HG03139 (cell line): ENCODE measurements around the gene CFAP126.
"Not testable (repeated sequence)": the region's sequence is repeated elsewhere in the genome, so short reads cannot be mapped to it uniquely, and the experiment has no call there.

Source experiments
- ATAC-seq: cut with Tn5 transposase; IDR thresholded peaks from one replicate; pipeline ENCODE4 v1.9.1; 2021; ENCODE audit not compliant: unreplicated experiment

Gene CFAP126, protein sequence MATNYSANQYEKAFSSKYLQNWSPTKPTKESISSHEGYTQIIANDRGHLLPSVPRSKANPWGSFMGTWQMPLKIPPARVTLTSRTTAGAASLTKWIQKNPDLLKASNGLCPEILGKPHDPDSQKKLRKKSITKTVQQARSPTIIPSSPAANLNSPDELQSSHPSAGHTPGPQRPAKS

DNA sequence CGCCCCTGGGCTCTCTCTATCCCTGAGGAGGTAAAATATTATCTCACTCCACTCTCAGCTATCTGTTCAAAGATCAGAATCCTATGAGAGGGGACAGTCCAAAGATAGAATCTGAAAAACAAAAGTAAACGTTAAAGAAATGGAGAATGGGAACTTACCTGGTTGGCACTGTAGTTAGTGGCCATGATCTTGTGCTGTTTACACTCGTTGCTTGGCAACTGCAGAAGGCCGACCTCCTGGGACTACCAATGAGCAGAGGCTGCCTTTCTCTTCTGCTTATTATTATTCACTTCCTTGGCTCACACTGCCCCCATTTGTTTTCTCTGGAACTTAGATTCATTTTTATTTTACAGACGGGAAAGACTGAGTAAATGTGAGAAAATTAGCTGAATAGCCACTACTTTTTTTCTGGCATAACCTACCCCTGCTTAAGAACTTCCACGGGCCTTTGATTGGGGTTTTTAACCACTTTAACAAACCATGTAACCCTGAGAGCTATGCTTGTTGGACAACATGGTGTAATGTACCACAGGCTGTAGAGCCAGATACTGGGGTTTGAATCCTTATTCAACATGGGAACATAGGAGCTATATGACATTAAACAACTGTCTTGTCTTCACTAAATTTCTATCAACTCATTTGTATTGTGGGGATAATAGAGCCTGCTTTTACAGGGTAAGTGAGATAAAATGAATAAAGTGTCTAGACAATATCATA lies at the start of gene CFAP126:
TSS of gene CFAP126 (minus strand) at position 193 of the 717 bp plus-strand sequence. CDS start at position 185, 8 bp downstream.
- peak; percentile 80 for ATAC-seq

DNA sequence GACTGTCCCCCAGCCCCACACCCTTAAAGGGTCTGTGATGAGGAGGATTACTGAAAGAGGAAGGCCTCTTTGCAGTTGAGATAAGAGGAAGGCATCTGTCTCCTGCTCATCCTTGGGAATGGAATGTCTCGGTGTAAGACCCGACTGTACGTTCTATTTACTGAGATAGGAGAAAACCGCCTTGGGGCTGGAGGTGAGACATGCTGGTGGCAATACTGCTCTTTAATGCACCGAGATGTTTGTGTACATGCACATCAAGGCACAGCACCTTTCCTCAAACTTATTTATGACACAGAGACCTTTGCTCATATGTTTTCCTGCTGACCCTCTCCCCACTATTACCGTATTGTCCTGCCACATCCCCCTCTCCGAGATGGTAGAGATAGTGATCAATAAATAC lies 45.4 kb upstream of the CFAP126 start:
- not testable (repeated sequence) for ATAC-seq

DNA sequence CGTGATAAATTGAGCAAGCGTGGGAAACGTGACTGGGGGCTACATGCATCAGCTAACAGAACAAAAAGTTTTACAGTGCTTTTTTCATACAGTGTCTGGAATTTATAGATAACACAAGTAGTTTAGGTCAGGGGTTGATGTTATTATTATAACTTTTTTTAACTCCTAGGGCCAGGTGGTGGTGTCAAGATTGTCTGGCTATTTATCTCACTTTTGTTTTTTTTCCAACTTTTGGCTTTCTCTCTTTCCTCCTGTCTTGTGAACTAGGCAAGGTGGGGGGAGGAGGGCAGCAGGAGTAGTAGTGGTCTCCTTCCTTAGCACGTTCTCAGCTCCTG lies 42.9 kb upstream of the CFAP126 start:
- ATAC-seq, result not testable (repeated sequence)

DNA sequence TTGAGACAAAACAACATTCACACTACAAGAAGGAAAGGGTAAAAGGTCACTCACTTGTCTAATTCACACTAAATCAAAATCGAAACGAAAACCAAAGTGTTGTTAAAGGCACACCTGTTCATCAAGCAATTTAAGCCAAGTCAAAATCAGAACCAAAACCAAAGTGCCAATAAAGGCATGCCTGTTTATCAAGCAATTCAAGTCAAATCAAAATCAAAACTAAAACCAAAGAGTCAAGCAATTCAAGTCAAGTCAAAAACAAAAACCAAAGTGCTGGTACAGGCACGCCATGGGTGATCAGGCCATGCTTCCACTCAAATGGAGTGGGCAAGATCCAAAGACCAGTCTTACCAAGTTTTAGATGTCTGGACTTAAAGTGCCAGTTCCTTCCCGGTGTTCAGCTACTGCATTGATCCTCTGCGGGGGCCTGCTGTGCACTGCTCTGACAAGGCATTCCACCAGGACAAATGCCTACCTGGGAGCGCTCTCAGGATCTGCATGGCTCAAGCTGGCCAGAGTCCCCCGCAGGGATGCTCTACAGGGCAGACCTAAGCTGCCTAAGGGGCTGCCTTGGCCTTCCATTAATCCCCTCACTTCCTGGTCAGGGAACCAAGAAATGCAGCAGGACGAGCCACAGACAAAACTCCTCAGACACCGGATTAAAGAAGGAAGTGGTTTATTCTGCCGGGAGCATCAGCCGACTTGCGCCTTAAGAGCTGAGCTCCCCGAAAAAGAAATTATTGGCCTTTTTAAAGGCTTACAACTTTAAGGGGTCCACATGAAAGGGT lies 42.4 kb upstream of the CFAP126 start:
- not testable (repeated sequence) for ATAC-seq

DNA sequence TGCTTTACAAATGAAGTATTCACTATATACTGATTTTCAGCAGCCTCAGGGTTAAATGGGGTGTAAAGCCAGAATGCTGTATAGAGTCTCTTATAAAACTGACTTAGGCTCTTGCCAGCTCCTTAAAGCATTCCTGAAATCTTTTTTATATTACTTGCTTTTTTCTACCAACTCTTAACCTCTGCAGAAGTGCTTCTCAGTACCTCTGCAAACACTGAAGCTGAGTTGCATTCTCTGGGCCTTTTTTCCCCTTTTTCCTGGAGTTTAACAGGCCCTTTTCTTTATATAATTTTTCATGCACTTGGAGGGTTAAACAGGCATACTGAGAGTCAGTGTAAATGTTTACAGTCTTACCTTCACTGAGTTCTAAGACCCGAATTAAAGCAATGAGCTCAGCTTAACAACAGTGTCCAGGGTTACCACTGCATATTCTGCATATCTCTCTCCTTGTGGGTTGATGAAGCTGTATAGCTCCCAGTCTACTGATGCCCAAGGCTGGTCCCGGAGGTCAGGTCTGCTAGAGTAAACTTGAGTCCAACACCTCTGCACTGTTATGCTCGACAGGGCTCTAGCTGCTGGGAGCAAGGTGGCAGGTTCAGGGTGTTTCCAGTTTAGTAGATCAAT lies 40.9 kb upstream of the CFAP126 start:
- ATAC-seq, result no peak

DNA sequence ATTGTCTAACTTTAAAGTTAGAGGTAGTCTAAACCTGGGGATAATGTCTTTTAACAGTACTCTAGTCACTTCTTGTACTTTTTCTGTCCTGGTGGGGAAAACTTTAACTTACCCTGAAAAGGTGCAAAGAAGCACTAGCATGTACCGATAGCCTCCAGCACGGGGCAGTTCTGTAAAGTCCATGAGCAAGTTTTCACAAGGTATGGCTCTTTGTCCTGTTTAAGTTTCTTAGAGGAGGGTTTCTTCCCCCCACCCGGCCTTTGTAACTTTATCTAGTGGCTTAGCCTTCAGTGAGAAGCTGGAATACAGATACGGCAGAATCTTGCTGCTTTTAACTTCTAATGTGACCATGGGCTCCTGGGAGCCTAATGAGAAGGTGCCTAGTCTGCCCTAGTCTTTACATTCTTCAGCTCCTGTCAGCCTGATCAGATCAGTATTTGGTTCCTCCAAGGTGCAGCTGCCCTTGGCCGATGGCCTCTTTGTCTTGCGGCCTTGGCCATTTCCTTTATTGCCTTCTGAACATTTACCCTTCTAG lies 39.8 kb upstream of the CFAP126 start:
- ATAC-seq, result no peak

DNA sequence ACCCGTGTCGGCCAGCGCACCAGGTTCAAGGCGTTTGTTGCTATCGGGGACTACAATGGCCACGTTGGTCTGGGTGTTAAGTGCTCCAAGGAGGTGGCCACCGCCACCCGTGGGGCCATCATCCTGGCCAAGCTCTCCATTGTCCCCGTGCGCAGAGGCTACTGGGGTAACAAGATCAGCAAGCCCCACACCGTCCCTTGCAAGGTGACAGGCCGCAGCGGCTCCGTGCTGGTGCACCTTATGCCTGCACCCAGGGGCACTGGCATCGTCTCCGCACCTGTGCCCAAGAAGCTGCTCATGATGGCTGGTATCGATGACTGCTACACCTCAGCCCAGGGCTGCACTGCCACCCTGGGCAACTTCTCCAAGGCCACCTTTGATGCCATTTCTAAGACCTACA lies 38.9 kb upstream of the CFAP126 start:
- ATAC-seq, result not testable (repeated sequence)

DNA sequence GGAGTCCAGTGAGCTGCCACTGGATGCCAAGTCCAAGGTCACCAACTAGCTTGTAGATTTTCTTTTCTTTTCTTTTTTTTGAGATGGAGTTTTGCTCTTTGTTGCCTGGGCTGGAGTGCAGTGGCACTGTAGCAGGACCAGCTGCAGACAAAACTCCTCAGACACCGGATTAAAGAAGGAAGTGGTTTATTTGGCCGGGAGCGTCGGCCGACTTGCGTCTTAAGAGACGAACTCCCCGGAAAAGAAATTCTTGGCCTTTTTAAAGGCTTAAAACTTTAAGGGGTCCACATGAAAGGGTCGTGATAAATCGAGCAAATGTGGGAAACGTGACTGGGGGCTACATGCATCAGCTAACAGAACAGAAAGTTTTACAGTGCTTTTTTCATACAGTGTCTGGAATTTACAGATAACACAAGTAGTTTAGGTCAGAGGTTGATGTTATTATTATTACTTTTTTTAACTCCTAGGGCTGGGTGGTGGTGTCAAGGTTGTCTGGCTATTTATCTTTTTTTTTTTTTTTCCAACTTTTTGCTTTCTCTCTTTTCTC lies 36.4 kb upstream of the CFAP126 start:
- no peak for ATAC-seq

DNA sequence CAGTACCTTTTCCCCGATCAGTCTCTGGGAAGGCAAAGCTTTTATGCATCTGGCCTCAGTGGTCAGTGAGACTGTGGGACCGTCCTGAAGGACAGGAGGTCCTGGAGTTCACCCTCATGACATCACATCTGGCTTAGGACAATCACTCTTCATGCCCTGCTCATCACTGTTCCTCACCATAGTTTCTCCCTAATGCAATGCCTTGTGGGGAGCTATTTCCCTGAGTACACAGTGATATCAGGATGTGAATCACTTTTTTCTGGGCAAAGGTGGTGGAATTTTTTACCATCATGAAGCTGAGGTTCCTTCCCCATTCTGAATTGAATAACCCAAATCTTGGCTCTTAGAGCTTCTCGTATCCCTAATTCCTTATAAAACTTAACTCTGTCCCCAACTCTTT lies 34.8 kb upstream of the CFAP126 start:
- ATAC-seq, result no peak

DNA sequence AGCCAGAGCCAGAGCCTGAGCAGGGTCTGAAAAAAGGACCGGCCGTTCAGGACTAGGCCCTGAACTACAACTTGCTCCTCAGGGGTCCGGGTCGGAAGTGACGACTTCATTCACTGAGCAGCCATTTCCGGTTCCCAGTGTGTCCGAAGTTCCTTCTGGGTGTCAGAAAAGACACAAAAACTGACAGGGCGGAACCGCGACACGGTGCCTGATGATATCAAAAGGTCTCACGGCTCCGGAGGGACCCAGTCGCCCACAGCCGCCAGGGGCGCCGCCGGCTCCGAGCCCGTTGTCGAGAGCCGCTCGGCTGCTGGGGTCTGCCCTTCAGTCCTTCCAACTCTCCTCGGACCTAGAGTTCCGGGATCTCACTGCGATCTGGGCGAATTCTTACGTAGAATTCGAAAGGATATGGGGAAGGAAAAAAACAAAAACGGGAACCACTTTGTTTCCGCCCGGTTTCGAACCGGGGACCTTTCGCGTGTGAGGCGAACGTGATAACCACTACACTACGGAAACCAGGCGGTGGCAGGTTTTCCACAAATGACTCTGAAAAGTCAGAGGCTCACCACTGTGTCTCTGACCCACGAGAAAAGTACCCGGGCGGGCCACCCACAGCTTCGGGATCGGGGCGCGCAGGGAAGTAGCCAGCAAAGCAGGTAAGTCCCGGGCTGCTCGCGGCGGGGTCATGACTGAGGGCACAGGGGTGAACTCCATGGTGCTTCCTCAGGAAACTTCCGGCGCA lies 31.8 kb upstream of the CFAP126 start:
- ATAC-seq, result peak; percentile 61

DNA sequence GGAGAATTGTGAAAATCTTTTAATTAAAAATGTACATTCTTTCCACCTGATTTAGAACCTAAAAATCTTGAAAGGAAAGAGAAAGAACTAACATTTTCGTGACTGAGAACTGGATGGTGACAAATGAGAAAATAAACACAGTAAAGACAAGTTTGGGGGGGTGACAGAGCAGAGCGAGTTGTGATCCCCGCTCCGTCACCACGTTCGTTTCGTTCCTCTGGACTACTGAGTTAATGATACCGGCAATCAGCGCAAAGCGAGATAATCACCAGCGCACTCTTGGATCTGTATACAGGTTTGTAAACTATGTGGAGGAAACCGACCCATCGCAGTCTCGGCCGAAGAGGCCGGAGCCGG lies 31.2 kb upstream of the CFAP126 start:
- no peak for ATAC-seq

DNA sequence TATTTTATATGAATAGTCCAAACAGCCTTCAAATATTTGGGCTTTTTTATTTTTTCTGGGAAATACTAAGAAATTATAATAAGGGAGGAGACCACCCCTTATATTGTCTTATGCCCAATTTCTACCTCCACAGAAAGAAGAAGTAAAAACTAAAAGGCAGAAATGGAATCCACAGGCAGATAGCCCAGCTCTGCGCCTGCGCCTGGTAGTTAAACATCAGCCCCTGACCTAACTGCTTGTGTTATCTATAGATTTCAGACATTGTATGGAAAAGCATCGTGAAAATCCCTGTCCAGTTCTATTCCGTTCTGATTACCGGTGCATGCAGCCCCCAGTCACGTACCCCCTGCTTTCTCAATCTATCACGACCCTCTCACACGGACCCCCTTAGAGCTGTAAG lies 29.4 kb upstream of the CFAP126 start:
- not testable (repeated sequence) for ATAC-seq

DNA sequence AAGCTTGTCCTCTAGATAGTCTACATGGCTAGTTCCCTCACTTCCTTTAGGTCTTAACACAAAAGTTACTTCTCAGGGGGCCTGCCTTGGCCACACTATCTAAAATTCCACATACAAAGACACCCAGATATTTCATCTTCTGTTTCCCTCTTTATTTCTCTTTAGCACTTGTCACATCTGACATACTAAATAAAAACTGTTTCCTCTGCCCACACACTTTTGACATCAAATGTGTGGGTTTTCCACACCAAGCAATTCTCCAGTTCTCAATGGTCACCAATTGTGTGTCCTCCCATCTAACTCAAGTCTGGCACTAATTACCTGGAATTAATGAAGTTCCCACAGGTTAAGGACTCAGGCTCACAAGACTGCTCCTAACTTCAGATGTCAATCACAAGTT lies 25.5 kb upstream of the CFAP126 start:
- ATAC-seq, result no peak

DNA sequence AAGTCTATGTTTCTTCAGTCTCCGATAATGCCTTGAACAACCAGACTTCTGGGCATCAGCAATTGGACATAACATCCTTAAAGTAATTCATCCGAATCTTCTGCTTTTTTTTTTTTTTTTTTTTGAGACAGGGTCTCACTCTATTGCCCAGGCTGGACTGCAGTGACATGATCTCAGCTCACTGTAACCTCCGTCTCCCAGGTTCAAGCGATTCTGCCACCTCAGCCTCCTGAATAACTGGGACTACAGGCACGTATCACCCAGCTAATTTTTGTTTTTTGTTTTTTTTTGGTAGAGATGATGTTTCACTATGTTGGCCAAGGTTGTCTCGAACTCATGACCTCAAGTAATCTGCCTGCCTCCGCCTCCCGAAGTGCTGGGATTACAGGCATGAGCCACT lies 23.9 kb upstream of the CFAP126 start:
- ATAC-seq, result no peak

DNA sequence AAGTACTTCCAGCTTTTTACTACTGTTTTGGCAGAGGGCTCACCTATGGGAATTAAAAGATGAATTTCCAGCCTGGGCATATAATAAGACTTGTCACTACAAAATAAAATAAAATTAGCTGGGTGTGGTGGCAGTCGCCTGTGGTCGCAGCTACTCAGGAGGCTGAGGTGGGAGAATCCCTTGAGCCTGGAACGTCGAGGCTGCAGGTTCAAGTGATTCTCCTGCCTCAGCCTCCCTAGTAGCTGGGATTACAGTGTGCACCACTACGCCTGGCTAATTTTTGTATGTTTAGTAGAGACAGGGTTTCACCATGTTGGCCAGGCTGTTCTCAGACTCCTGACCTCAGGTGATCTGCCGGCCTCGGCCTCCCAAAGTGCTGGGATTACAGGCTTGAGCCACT lies 23.5 kb upstream of the CFAP126 start:
- not testable (repeated sequence) for ATAC-seq

DNA sequence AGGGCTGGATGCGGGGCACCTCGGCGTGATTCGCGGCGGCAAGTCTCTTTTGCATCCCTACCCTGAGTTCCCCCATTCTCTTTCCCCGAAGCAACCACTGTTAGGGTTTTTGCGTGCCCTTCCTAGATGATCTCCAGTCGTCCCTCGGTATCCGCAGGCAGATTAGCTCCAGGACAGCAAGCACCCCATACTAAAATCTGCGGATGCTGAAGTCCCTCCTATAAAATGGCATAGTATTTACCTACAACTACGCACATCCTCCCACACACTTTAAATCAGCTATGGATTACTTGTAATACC lies 22.8 kb upstream of the CFAP126 start:
- ATAC-seq, result no peak

DNA sequence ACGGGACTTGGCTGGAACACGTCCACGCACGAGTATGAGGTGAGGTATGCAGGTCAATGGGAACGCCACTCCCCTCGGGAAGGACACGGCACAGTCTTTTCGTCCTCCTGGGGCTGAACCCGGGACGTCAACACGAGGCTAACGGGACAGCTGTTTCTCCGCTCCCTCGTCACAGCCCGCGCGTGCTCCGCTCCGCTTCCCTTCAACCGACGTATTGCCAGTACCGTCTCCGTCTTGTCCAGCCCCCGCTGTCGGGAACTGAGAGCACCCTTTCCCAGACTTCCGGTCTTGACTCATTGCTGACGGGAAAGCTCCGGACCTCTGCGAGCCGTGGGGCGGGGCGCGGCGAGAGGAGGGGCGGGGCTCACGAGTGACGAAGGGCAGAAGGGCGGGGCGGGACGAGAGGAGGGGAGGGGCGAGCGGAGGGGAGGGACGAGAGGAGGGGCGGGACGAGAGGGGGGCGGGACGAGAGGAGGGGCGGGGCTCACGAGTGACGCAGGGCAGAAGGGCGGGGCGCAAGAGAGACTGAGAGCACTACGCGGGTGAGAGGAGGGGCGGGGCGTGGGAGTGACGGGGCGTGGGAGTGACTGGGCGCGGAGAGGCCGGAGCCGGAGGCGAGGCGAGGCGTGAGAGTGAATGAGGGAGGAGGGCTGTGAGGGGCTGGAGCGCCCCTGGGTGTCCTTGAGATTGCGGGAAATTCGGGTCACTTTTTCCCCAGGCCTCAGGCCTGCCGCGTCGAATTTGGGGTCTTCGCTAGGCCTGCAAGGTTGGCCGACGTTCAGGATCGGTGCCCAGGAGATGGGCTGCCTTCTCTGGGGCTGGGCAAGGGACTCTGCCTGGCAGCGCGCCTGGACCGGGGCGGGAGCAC lies 22.2 kb upstream of the CFAP126 start:
- peak; percentile 78 for ATAC-seq

DNA sequence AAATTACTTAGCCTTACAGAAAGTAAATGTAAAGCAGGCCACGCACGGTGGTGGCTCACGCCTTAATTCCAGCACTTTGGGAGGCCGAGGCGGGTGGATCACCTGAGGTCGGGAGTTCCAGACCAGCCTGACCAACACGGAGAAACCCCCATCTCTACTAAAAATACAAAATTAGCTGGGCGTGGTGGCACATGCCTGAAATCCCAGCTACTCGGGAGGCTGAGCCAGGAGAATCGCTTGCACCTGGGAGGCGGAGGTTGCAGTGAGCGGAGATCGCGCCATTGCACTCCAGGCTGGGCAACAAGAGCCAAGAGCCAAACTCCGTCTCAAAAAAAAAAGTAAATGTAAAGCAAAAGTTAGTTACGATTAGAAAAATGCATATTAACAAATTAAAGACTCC lies 21.5 kb upstream of the CFAP126 start:
- not testable (repeated sequence) for ATAC-seq

DNA sequence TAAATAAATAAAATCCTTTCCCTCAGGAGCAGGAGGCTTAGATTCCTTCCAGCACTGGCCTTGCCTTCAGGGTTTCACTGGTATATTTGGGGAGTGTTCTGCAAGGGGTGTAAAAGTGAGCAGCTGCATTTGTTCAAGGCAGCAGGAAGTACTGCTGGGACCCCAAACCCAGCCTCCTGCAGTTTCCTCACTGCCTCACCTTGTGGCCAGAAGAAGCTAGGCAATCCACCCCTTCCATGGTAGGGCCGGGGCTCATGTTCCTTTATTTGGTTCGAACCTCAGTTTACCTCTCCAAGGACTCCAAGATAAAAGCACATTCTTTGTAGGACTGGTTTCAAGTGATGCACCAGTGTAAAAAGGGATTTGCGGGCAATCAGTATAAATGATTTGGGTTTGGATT lies 21.0 kb upstream of the CFAP126 start:
- ATAC-seq, result no peak
